22Rv1 (cell line): ENCODE measurements around the gene CCDC150.

Experiments
- ZFX ChIP-seq: fragments of 450-650 bp; IDR thresholded peaks from 2 replicates; pipeline ENCODE4 v1.6.1; 2017; ENCODE audit warnings: antibody characterized with exemption, borderline replicate concordance
- TF ChIP-seq, protein P1 (sequence below): fragments of 450-650 bp; IDR thresholded peaks from 2 replicates; pipeline ENCODE4 v1.5.1; 2017; ENCODE audit warnings: mild to moderate bottlenecking

DNA sequence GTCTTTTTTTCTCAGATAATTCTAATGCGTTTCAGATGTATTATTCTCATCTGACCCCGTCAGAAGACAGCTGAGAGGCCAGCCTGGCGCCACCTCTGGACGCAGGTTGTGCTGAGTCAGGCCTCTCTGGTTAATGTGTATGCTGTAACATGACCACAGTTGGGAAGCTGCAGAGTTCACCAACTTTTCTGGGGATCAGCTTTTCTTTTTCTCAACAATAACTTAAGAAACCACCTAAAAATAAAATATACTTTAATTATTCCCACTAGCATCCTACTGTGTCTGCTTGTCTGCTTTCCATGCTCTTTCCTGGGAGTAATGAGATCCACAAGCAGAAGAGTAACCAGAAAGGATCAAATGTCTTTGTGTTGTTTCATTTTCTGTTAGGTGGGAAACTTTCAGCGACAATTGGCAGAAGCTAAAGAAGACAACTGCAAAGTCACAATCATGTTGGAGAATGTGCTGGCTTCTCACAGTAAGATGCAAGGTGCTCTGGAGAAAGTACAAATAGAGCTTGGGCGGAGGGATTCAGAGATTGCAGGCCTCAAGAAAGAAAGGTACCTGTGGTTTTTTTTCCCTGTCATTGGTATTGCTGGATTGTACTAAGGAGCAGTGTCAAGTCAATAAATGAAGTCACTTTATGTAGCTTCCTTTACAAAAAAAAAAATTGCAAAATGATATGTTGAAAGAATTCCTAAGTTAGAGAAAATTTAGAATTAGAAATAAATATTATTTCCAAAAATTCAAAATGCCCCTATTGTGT is 79.8 kb downstream of the CCDC150 start:
- TF ChIP-seq, protein P1, sequence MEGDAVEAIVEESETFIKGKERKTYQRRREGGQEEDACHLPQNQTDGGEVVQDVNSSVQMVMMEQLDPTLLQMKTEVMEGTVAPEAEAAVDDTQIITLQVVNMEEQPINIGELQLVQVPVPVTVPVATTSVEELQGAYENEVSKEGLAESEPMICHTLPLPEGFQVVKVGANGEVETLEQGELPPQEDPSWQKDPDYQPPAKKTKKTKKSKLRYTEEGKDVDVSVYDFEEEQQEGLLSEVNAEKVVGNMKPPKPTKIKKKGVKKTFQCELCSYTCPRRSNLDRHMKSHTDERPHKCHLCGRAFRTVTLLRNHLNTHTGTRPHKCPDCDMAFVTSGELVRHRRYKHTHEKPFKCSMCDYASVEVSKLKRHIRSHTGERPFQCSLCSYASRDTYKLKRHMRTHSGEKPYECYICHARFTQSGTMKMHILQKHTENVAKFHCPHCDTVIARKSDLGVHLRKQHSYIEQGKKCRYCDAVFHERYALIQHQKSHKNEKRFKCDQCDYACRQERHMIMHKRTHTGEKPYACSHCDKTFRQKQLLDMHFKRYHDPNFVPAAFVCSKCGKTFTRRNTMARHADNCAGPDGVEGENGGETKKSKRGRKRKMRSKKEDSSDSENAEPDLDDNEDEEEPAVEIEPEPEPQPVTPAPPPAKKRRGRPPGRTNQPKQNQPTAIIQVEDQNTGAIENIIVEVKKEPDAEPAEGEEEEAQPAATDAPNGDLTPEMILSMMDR, result 0 out of 2 replicates have a peak, but pooled peaks have one; percentile 17
- no peak for TF ChIP-seq ZFX
